Measurements from ENCODE around the gene EMILIN2. TPM values are rescaled to one million over a fixed set of nuclear protein-coding genes. Genes with fewer than 3 reads are reported as not detected.

The EMILIN2 gene
- total and polyA plus RNA-seq, 9 of the 15 experiments (the other 6 are each of a cell fraction or from before 2014, with no cell fraction given): 0.01 to 0.40 (median 0.19) TPM

DNA sequence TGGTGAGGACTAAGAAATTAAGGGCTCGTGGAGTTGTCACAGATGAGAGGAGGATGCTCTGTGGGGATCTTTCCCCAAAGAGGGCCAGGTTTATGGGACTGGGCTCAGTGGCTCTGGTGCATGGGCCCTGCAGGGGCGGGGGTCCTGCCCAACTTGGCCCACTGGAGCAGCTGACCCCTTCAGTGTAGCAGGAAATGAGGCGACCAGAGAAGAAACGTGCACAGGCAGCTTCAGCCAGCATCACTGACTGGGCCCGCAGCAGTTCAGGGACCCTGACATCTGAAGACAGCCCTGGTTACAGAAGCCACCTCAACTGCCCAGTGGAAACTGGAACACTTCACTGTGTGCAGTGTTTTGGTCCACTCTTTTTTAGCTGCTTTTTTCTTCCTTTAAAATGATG is 72.8 kb downstream of the EMILIN2 start:
- intact Hi-C loops (cut with micrococcal nuclease): no loop called here
- no peak overlapping the region for H2AFZ ChIP-seq (ENCODE audit: low read depth, low read length)
- no TSS peak for BruUV-seq (replicated peaks)
- FAIRE-seq (no peak), ATAC-seq (no peak), DNase-seq (ENCODE audit: extremely low read depth in 1 of 4, low spot score in 3 of 4) (no peak)
- no peaks in the 10 kb centered on the region for H4K20me1 ChIP-seq (replicated peaks; ENCODE audit: control insufficient read depth, insufficient read depth, low read length)
- no peaks in the 10 kb centered on the region for H3K79me2 ChIP-seq (ENCODE audit: control insufficient read depth, insufficient read depth, low read length)
- in situ Hi-C loops (cut with MboI): no loop called here
- TF ChIP-seq ZFPM2 (CRISPR knock-in tag; IDR thresholded peaks at IDR 0.05) (no peak), NCOA2 (IDR thresholded peaks at IDR 0.05; ENCODE audit: partially characterized antibody in 2 of 2) (no peak), ZNF644 (tag; IDR thresholded peaks at IDR 0.05; ENCODE audit: low read depth) (no peak), BRF1 (IDR thresholded peaks at IDR 0.05; ENCODE audit: borderline replicate concordance, extremely low read depth, insufficient read length) (no peak), ZNF124 (CRISPR knock-in tag; IDR thresholded peaks at IDR 0.05) (no peak), HMGN3 (IDR thresholded peaks at IDR 0.05; ENCODE audit: borderline replicate concordance, extremely low read depth, insufficient read length, low read depth, low read length) (no peak), NFXL1 (CRISPR knock-in tag; IDR thresholded peaks at IDR 0.05) (no peak), HCFC1 (IDR thresholded peaks at IDR 0.05; ENCODE audit: low read depth, low read length) (no peak), FOXK2 (conservative IDR thresholded peaks at IDR 0.05 in 1 of 2, IDR thresholded peaks at IDR 0.05 in 1 of 2; ENCODE audit: low read depth in 2 of 2) (no peak), TBL1XR1 (IDR thresholded peaks at IDR 0.05; ENCODE audit: low read length in 2 of 2) (no peak), NCOA4 (IDR thresholded peaks at IDR 0.05; ENCODE audit: partially characterized antibody) (no peak), SIN3A (IDR thresholded peaks at IDR 0.05; ENCODE audit: borderline replicate concordance in 2 of 2, control insufficient read depth in 1 of 2, low read depth in 2 of 2, low read length in 2 of 2) (no peak), ZNF507 (tag; conservative IDR thresholded peaks at IDR 0.05) (no peak), TAF7 (tag; IDR thresholded peaks at IDR 0.05) (no peak), PHF8 (IDR thresholded peaks at IDR 0.05; ENCODE audit: borderline replicate concordance, low read length) (no peak), NCOA1 (IDR thresholded peaks at IDR 0.05; ENCODE audit: low read depth) (no peak), DPF2 (IDR thresholded peaks at IDR 0.05) (no peak), SNRNP70 (optimal IDR thresholded peaks at IDR 0.05; ENCODE audit: low read depth, low read length) (no peak), BACH1 (tag; IDR thresholded peaks at IDR 0.05) (no peak)
- H3K36me3 ChIP-seq (ENCODE audit: control insufficient read depth, insufficient read depth, low read length): peaks cover 77% of the 10 kb centered on the region; the same call in 2 of the 3 replicates
- ChIA-PET POLR2A (interaction anchor here (0.6 to 1.5 kb wide), 8 partner anchors 8 to 329 kb away, joined by 3 to 8 read pairs (median 4); no protein-coding TSS in a partner anchor), CTCF (ENCODE audit: low intra/inter-chr PET ratio) (no interaction called here)
- no peaks in the 10 kb centered on the region for H3K9me3 ChIP-seq (replicated peaks; ENCODE audit: control insufficient read depth, insufficient read depth, low read depth, low read length)
- 82% methylated on average over 5 of the region's 5 CpGs for WGBS (ENCODE audit: insufficient coverage, low coverage, missing lambda C conversion rate)
- H3K4me1 ChIP-seq (replicated peaks in 1 of 2; ENCODE audit: control insufficient read depth in 2 of 2, insufficient read depth in 2 of 2, low read length in 2 of 2): no peaks in the 10 kb centered on the region
- no peaks in the 10 kb centered on the region for H3K27me3 ChIP-seq (ENCODE audit: control insufficient read depth in 2 of 2, insufficient read depth in 2 of 2, low read length in 2 of 2)
- H3K4me2 ChIP-seq (ENCODE audit: insufficient read depth, low read length): no peak overlapping the region
- no peak overlapping the region for H3K4me3 ChIP-seq
- no peaks in the 10 kb centered on the region for H3K9me1 ChIP-seq (ENCODE audit: control insufficient read depth, insufficient read depth, low read length)
- no peak overlapping the region for H3K9ac ChIP-seq (ENCODE audit: insufficient read depth in 1 of 2, low read depth in 2 of 2, low read length in 2 of 2)
- no peak overlapping the region for H3K27ac ChIP-seq (ENCODE audit: extremely low read depth, low read depth, low read length)
